Measurements from ENCODE around the gene ZBTB12. TPM values are rescaled to one million over a fixed set of nuclear protein-coding genes. Genes with fewer than 3 reads are reported as not detected.
A peak's percentile ranks its signal among the peaks of the same experiment; 100 is the strongest.

The ZBTB12 gene
- total and polyA plus RNA-seq, 9 of the 15 experiments (the other 6 are each of a cell fraction or from before 2014, with no cell fraction given), result 0.03 to 12.4 (median 5.8) TPM; not detected in 1

GRCh38 chr6:31900917-31901414 is 920 bp downstream of the ZBTB12 start (continued):
- TF ChIP-seq ELK1 (CRISPR knock-in tag; IDR thresholded peaks at IDR 0.05) (no peak), STAT5A (IDR thresholded peaks at IDR 0.05; ENCODE audit: borderline replicate concordance, low read length) (no peak), STAT6 (CRISPR knock-in tag; IDR thresholded peaks at IDR 0.05) (no peak), ATF3 (IDR thresholded peaks at IDR 0.05) (no peak), ATF3 (CRISPR knock-in tag; conservative IDR thresholded peaks at IDR 0.05) (no peak), ZNF586 (CRISPR knock-in tag; conservative IDR thresholded peaks at IDR 0.05) (0 out of 2 replicates have a peak, but pooled peaks have one; percentile 44), ZBTB34 (CRISPR knock-in tag; IDR thresholded peaks at IDR 0.05) (no peak), SIRT6 (IDR thresholded peaks at IDR 0.05; ENCODE audit: low read depth, low read length) (no peak), RBM22 (IDR thresholded peaks at IDR 0.05; ENCODE audit: low read depth, low read length, poor library complexity, severe bottlenecking) (peak; percentile 82)
